WI38 (cell line): ENCODE results near the gene KDM4C.

ENCODE experiments used
- H3K4me3 ChIP-seq: 2 replicates; pipeline ENCODE4 v1.5.1; 2011; ENCODE audit warnings: low read depth, mild to moderate bottlenecking, control low read depth, low read length
- CTCF ChIP-seq: IDR thresholded peaks from 2 replicates; pipeline ENCODE4 v1.5.1; 2012; ENCODE audit warnings: low read depth, mild to moderate bottlenecking, control low read depth, low read length

The KDM4C gene

GRCh38 chr9:7206221-7206758 lies 448.5 kb downstream of the KDM4C start:
- no peak for TF ChIP-seq CTCF
- no peak overlapping the region for H3K4me3 ChIP-seq

GRCh38 chr9:7209016-7209715 lies 451.4 kb downstream of the KDM4C start:
- no peak for TF ChIP-seq CTCF

GRCh38 chr9:7209990-7210389 lies 452.2 kb downstream of the KDM4C start:
- no peak for TF ChIP-seq CTCF
- H3K4me3 ChIP-seq = no peak overlapping the region

More at GRCh38 chr9:7209016-7209715, 451.4 kb downstream of the KDM4C start:
- H3K4me3 ChIP-seq = peak overlapping the region; percentile 43

- H3K4me3 ChIP-seq = no peak overlapping the region
- TF ChIP-seq CTCF = no peak
These were observed 453.3 kb downstream of the KDM4C start for GRCh38 chr9:7210854-7211637.

- H3K4me3 ChIP-seq = peak overlapping the region; percentile 29
- TF ChIP-seq CTCF = no peak
These were observed 453.9 kb downstream of the KDM4C start for GRCh38 chr9:7211657-7212056.

GRCh38 chr9:7212101-7212500 lies 454.3 kb downstream of the KDM4C start:
- no peak for TF ChIP-seq CTCF
- peak overlapping the region; percentile 29 for H3K4me3 ChIP-seq
